Choroid plexus epithelial cell (primary cell): ENCODE results near the gene OTOP3.

Experiments
- DNase-seq: peaks from one replicate; pipeline ENCODE4 v3.0.0-alpha.2; 2010; ENCODE audit warnings: low read depth
- H3K4me3 ChIP-seq: 2 replicates; pipeline ENCODE4 v1.5.1; 2011; ENCODE audit warnings: low read depth, mild to moderate bottlenecking, control low read depth, low read length, moderate library complexity
- TF ChIP-seq, protein P1 (sequence below): conservative IDR thresholded peaks from 2 replicates; pipeline ENCODE4 v1.5.1; 2011; ENCODE audit warnings: low read depth, mild to moderate bottlenecking, control low read depth, inconsistent platforms, low read length, moderate library complexity

The OTOP3 gene, protein sequence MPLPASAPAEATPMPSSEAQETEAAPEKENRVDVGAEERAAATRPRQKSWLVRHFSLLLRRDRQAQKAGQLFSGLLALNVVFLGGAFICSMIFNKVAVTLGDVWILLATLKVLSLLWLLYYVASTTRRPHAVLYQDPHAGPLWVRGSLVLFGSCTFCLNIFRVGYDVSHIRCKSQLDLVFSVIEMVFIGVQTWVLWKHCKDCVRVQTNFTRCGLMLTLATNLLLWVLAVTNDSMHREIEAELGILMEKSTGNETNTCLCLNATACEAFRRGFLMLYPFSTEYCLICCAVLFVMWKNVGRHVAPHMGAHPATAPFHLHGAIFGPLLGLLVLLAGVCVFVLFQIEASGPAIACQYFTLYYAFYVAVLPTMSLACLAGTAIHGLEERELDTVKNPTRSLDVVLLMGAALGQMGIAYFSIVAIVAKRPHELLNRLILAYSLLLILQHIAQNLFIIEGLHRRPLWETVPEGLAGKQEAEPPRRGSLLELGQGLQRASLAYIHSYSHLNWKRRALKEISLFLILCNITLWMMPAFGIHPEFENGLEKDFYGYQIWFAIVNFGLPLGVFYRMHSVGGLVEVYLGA

DNA sequence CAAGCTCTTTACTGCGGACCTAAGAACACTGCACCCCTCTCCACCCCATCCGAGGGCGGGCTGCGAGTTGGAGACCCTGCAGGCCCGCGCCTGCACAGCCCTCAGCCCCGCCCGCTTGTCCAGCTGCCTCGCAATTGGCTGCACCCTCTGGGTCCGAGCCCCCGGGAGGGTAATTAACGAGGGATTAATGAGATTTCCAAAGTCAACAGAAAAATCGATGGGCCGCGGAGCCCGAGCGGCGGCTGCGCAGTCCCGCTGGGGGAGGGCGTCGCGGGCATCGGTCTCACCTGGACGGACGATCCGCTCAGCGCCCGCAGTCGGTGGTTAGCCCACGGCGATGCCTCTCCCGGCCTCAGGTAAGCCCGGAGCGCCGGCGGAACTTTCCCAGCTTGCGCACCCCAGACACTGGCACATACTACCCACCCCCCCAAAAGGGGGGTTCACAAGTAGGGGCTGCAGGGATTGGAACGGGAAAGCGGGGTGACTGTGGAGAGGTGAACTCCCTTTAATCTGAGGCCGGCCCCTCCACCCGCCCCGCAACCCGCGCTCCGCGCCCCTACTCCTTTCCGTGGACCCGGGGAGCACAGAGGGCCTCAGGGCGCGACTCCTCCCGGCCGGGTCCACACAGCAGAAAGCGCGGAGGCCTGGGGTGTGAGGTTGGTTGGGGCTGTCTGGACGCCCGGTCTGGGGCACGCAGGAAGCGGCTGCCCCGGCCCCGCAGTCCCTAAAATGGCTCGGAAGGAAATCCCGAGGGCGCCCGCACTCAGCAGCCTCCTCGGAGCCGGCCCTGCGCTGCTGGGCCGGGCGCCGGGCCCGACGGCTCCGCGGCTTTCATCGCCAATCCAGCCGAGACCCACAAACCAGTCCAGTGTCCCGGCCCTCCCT lies at the start of gene OTOP3:
Gene OTOP3 (plus strand): TSS at position 314 of the 885 bp plus-strand sequence. CDS start 24 bp downstream, at position 338.
- no peak for DNase-seq
- H3K4me3 ChIP-seq, result no peak within 1 kb of the TSS
- TF ChIP-seq, protein P1, sequence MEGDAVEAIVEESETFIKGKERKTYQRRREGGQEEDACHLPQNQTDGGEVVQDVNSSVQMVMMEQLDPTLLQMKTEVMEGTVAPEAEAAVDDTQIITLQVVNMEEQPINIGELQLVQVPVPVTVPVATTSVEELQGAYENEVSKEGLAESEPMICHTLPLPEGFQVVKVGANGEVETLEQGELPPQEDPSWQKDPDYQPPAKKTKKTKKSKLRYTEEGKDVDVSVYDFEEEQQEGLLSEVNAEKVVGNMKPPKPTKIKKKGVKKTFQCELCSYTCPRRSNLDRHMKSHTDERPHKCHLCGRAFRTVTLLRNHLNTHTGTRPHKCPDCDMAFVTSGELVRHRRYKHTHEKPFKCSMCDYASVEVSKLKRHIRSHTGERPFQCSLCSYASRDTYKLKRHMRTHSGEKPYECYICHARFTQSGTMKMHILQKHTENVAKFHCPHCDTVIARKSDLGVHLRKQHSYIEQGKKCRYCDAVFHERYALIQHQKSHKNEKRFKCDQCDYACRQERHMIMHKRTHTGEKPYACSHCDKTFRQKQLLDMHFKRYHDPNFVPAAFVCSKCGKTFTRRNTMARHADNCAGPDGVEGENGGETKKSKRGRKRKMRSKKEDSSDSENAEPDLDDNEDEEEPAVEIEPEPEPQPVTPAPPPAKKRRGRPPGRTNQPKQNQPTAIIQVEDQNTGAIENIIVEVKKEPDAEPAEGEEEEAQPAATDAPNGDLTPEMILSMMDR, result no peak

DNA sequence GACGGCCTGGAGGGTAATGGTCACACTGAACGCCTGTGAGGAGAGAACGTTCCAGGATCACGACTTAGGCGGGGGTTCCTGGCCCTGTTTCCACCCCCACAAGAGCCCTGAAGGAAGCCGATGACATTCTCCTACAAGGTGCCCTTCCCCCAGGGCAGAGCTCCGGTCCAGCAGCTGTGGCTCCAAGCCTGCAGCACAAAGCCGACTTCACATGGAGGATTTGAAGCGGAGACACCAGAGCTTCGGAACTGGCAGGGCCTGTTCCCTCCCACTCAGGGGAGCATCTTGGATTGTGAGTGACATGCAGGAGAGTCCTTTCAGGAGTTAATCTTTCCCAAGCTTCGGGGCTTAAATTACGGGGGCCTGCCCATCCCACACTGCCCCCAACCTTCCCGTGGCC lies 47.2 kb upstream of the OTOP3 start:
- no peak overlapping the region for H3K4me3 ChIP-seq
- TF ChIP-seq, protein P1, result no peak
- no peak for DNase-seq

DNA sequence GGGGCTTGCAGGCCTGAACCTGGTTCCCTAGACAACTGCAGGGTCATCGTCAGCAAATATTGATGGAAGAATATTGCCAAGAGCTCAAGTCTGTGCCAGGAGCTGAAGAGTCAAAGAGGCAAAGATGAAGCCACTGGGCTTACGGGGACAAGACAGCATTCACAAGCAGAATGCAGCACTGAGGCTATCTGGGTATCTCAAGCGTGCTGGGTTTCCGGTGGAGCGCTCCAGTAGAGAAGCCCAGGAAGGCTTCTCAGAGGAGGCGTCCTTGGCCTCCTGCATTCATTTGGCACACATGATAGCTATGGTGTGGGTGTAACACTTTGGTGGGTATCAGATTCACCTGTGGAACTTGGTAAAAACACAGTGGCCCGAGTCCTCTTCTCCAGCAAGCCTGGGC lies 45.1 kb upstream of the OTOP3 start:
- DNase-seq, result no peak
- no peak overlapping the region for H3K4me3 ChIP-seq
- TF ChIP-seq, protein P1, result no peak

DNA sequence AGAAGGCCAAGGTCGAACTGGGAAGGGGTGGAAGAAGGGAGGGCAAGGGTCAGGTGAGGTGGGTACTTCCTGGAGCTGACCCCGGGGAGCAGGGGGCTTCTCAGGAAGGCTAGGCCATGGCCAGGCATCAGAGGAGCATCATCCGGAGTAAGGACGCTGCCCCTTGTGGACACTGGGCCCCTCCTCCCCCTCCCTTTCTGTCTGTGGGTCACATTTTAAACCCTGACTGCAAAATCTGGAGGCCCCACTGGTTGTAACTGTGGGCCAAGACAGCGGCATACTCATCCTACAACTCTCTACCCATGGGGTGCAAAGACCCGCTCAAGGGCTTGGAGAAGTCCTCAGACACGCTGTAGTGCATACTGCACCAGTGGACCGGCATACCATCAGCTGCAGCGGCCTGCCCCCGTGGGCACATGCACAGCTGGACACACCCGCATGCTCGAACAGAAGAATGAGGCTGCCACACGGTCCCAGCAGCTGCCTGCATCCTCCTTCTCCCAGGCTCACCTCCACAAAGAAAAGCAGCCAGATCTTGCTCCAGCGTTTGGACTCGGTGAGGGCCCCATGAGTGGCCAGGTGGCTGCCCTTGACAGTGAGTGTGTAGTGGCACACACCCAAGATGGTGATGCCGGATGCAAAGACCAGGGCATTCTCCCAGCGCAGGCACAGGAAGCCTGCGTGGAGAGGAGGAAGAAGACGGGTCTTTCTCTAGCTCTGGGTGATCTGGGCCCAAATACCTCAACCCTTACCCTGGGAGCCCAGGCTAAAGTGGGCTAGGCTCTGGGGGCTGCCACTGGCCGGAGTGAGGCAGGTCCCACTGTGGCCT lies 43.5 kb upstream of the OTOP3 start:
- TF ChIP-seq, protein P1, result no peak
- no peak overlapping the region for H3K4me3 ChIP-seq

DNA sequence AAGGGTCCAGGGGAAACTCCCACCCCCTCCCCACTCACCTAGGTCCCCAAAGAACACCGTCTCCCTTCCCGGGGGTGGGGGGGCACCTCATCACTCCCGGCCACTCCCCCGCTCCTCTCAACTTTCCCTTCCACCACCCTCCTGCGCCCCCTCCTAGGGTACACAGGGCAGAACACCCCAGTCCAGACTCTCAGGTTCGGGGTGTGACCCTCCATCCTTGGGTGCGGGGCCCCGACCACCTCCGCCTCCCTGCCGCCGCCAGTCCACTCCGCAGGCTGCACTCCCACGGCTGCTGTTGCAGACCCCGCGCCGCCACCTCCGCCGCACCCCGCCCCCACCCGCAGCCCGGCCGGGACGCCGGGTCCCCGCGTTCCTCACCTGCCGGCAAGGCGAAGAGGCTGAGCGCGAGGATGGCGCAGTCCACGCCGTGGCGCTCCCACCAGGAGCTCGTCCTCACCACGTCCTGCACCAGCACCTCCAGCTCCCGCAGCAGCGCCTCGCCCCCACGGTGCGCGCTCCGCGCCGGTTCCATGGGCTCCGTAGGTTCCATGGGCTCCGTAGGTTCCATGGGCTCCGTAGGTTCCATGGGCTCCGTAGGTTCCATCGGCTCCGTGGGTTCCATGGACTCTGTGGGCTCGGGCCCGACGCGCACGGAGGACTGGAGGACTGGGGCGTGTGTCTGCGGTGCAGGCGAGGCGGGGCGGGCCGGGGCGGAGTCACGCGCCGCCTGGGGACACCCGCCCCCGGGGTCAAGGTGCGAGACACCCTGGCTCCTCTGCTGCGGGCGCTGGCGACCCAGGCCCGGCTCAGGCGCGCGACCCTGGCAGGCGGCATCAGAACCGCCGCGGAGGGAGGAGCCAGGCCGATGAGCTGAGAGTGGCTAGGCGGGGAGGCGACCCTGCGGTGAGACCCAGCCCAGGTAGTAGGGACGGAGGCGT lies 42.5 kb upstream of the OTOP3 start, which contains the start of gene FADS6:
Gene FADS6 (minus strand): TSS at position 660 of the 938 bp plus-strand sequence. CDS start 38 bp downstream, at position 622.
- no peak within 1 kb of the TSS for H3K4me3 ChIP-seq
- no peak for DNase-seq
- TF ChIP-seq, protein P1, result no peak

More for the DNA sequence above, 43.5 kb upstream of the OTOP3 start:
- DNase-seq, result no peak
